Measurements from ENCODE around the gene ITGA4.

ITGA4 gene

GRCh38 chr2:181483876-181484275 lies 26.7 kb downstream of the ITGA4 start:
- no peak for DNase-seq
- intact Hi-C loops (cut with DNase I): no loop called here

- intact Hi-C loops (cut with DNase I): no loop called here
- DNase-seq: no peak
Observed at GRCh38 chr2:181484851-181485637, 27.9 kb downstream of the ITGA4 start.

- no peak for DNase-seq
- intact Hi-C loops (cut with DNase I): no loop called here
Observed at GRCh38 chr2:181485638-181485946, 28.4 kb downstream of the ITGA4 start.

GRCh38 chr2:181499231-181499630 lies 42.0 kb downstream of the ITGA4 start:
- intact Hi-C loops (cut with DNase I): no loop called here
- DNase-seq: no peak

- intact Hi-C loops (cut with DNase I): no loop called here
- DNase-seq: no peak
Observed at GRCh38 chr2:181500201-181500600, 43.0 kb downstream of the ITGA4 start.

GRCh38 chr2:181515719-181516118 lies 58.5 kb downstream of the ITGA4 start:
- DNase-seq: no peak
- intact Hi-C loops (cut with DNase I): no loop called here

GRCh38 chr2:181516992-181517391 lies 59.8 kb downstream of the ITGA4 start:
- DNase-seq: no peak
- intact Hi-C loops (cut with DNase I): no loop called here

GRCh38 chr2:181517685-181518301 lies 60.6 kb downstream of the ITGA4 start:
- intact Hi-C loops (cut with DNase I): no loop called here

GRCh38 chr2:181520253-181520652 lies 63.1 kb downstream of the ITGA4 start:
- no peak for DNase-seq
- intact Hi-C loops (cut with DNase I): no loop called here

More at GRCh38 chr2:181517685-181518301, 60.6 kb downstream of the ITGA4 start:
- no peak for DNase-seq

GRCh38 chr2:181523756-181524155 lies 66.6 kb downstream of the ITGA4 start:
- intact Hi-C loops (cut with DNase I): no loop called here
- no peak for DNase-seq

GRCh38 chr2:181526014-181526413 lies 68.8 kb downstream of the ITGA4 start:
- intact Hi-C loops (cut with DNase I): no loop called here
- no peak for DNase-seq

GRCh38 chr2:181527058-181527457 lies 69.9 kb downstream of the ITGA4 start:
- intact Hi-C loops (cut with DNase I): no loop called here
- no peak for DNase-seq

- no peak for DNase-seq
- intact Hi-C loops (cut with DNase I): no loop called here
Observed at GRCh38 chr2:181528441-181528840, 71.3 kb downstream of the ITGA4 start.

- no peak for DNase-seq
- intact Hi-C loops (cut with DNase I): no loop called here
Observed at GRCh38 chr2:181536730-181537129, 79.5 kb downstream of the ITGA4 start.

- intact Hi-C loops (cut with DNase I): no loop called here
- no peak for DNase-seq
Observed at GRCh38 chr2:181540421-181540820, 83.2 kb downstream of the ITGA4 start.

GRCh38 chr2:181542170-181542569 lies 85.0 kb downstream of the ITGA4 start:
- DNase-seq: no peak
- intact Hi-C loops (cut with DNase I): no loop called here

GRCh38 chr2:181546086-181546485 lies 88.9 kb downstream of the ITGA4 start:
- intact Hi-C loops (cut with DNase I): no loop called here
- DNase-seq: no peak

GRCh38 chr2:181552808-181553207 lies 95.6 kb downstream of the ITGA4 start:
- DNase-seq: no peak
- intact Hi-C loops (cut with DNase I): no loop called here

GRCh38 chr2:181553244-181553643 lies 96.1 kb downstream of the ITGA4 start:
- no peak for DNase-seq
- intact Hi-C loops (cut with DNase I): no loop called here

- DNase-seq: no peak
- intact Hi-C loops (cut with DNase I): no loop called here
Observed at GRCh38 chr2:181554061-181554830, 97.1 kb downstream of the ITGA4 start.

All from head of caudate nucleus (tissue), 42 donors.